Measurements from ENCODE around the gene TEDC2. TPM values are rescaled to one million over a fixed set of nuclear protein-coding genes. Genes with fewer than 3 reads are reported as not detected.

TEDC2 gene
- total and polyA plus RNA-seq, 2 of the 8 experiments (the other 6 are each of a cell fraction or from before 2014, with no cell fraction given) = 54.6 to 55.6 TPM

DNA sequence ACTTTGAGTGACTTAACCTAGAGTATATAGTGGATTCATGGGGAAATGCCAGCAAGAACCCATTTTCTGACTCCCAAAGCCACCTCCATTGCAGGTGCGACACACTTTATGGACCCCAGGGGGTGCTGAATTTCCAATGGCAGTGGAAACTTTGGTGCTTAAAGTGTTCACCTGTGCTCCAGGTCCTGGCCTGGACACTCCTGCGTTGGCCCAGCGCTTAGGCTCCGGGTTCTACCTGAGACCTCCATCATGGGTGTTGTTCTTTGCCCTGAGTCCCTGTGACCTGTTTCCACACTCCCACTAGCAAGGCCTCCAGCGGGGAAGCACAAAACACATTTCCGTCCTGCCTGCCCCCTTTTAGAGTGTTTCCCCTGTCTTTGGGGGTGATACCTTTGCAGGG is 27.6 kb upstream of the TEDC2 start (continued):
- TF ChIP-seq USF2 (IDR thresholded peaks at IDR 0.05; ENCODE audit: low read length) (no peak), CHD1 (IDR thresholded peaks at IDR 0.05; ENCODE audit: low read depth, low read length) (no peak), POLR2AphosphoS5 (IDR thresholded peaks at IDR 0.05; ENCODE audit: low read depth, low read length) (no peak), CHD7 (IDR thresholded peaks at IDR 0.05; ENCODE audit: insufficient replicate concordance, low read length) (no peak)
